HEK293T (cell line): ENCODE measurements around the gene CEBPB.

Source experiments
- CTCF ChIA-PET: fragments of 350-600 bp; formaldehyde crosslinking; extraction: SDS; loops from one replicate; lab custom pipeline; 2021; ENCODE audit warnings: antibody characterized with exemption, inconsistent platforms; lab: Yijun Ruan, JAX
- POLR2A ChIA-PET: fragments of 350-600 bp; formaldehyde crosslinking; extraction: SDS; loops from one replicate; lab custom pipeline; 2020; ENCODE audit warnings: antibody characterized with exemption, inconsistent platforms; lab: Yijun Ruan, JAX
- DNase-seq: peaks from one replicate; pipeline ENCODE4 v3.0.0; 2012; ENCODE audit warnings: mixed read lengths; ENCODE audit errors: extremely low spot score
- ARNT ChIP-seq: fragments of 450-650 bp; IDR thresholded peaks from 2 replicates; pipeline ENCODE4 v1.6.1; 2017; ENCODE audit warnings: mild to moderate bottlenecking
- BHLHE40 ChIP-seq: fragments of 450-650 bp; IDR thresholded peaks from 2 replicates; pipeline ENCODE4 v1.6.1; 2016; ENCODE audit warnings: mild to moderate bottlenecking, moderate library complexity, borderline replicate concordance
- CTBP1 ChIP-seq: fragments of 450-650 bp; IDR thresholded peaks from 2 replicates; pipeline ENCODE4 v1.6.1; 2016; ENCODE audit warnings: borderline replicate concordance
- ELF4 ChIP-seq: fragments of 450-650 bp; IDR thresholded peaks from 2 replicates; pipeline ENCODE4 v1.6.1; 2017; ENCODE audit warnings: antibody characterized with exemption
- FOXA1 ChIP-seq: fragments of 450-650 bp; IDR thresholded peaks from 2 replicates; pipeline ENCODE4 v1.6.1; 2016; ENCODE audit warnings: mild to moderate bottlenecking
- FOXK2 ChIP-seq: fragments of 450-650 bp; IDR thresholded peaks from 2 replicates; pipeline ENCODE4 v1.6.1; 2016; ENCODE audit warnings: mild to moderate bottlenecking
- FOXM1 ChIP-seq: fragments of 450-650 bp; IDR thresholded peaks from 2 replicates; pipeline ENCODE4 v1.6.1; 2017; ENCODE audit warnings: mild to moderate bottlenecking, borderline replicate concordance
- HDGF ChIP-seq: fragments of 450-650 bp; IDR thresholded peaks from 2 replicates; pipeline ENCODE4 v1.6.1; 2017; ENCODE audit warnings: antibody characterized with exemption, borderline replicate concordance
- L3MBTL2 ChIP-seq: fragments of 450-650 bp; conservative IDR thresholded peaks from 2 replicates; pipeline ENCODE4 v1.6.1; 2016; ENCODE audit warnings: mild to moderate bottlenecking
- LEF1 ChIP-seq: fragments of 450-650 bp; IDR thresholded peaks from 2 replicates; pipeline ENCODE4 v1.6.1; 2017; ENCODE audit warnings: mild to moderate bottlenecking, borderline replicate concordance
- NFRKB ChIP-seq: fragments of 450-650 bp; IDR thresholded peaks from 2 replicates; pipeline ENCODE4 v1.6.1; 2016; ENCODE audit warnings: mild to moderate bottlenecking, moderate library complexity
- SP1 ChIP-seq: fragments of 450-650 bp; IDR thresholded peaks from 2 replicates; pipeline ENCODE4 v1.6.1; 2017
- SUZ12 ChIP-seq: fragments of 450-650 bp; IDR thresholded peaks from 2 replicates; pipeline ENCODE4 v1.6.1; 2016; ENCODE audit warnings: mild to moderate bottlenecking
- TARDBP ChIP-seq: fragments of 450-650 bp; IDR thresholded peaks from 2 replicates; pipeline ENCODE4 v1.6.1; 2016
- ZNF384 ChIP-seq: fragments of 450-650 bp; IDR thresholded peaks from 2 replicates; pipeline ENCODE4 v1.6.1; 2016
- TF ChIP-seq, protein P1 (sequence below): fragments of 450-650 bp; IDR thresholded peaks from 2 replicates; pipeline ENCODE4 v1.6.1; 2016

CEBPB gene

DNA sequence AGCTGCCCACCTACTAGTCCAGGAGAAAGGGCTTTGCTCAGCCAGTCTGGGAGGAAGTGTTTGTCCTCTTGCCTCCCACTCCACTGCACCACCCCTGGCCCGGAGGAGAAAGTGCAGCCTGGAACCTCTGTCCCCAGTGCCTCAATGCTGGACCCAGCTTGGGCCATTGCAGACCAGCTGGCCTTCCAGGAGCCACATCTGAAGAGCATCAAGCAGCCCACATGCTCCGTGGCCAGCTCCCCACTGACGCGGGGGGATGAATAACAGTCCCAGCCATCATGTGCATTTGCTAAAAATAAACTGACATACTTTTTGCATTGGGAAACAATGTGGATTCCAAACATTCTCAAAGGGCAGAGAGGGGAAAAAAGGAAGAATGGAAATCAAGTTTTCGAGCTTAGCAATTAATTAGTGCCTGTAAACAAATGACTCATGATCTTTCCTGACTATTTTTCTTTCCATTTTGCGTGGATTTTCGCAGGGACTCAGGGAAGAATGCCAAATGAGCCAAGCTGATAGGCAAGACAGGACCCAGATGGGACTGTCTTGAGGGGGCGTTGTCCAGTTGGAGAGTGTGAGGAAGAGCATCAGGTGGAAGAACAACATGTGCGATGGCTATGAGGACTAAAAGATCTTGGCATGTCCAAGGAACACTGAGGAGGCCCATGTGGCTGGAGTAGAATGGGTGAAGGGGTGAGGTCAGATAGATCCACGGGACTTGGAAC, 34.1 kb downstream of the CEBPB start:
- TF ChIP-seq LEF1 (no peak), SUZ12 (no peak), HDGF (no peak), ELF4 (no peak), CTBP1 (no peak), FOXM1 (no peak), FOXA1 (no peak), L3MBTL2 (no peak), TARDBP (no peak), BHLHE40 (no peak), ZNF384 (no peak), ARNT (no peak), NFRKB (no peak), SP1 (no peak)
- POLR2A ChIA-PET = no interaction called here
- CTCF ChIA-PET = no interaction called here
- peak; percentile 45 for DNase-seq

DNA sequence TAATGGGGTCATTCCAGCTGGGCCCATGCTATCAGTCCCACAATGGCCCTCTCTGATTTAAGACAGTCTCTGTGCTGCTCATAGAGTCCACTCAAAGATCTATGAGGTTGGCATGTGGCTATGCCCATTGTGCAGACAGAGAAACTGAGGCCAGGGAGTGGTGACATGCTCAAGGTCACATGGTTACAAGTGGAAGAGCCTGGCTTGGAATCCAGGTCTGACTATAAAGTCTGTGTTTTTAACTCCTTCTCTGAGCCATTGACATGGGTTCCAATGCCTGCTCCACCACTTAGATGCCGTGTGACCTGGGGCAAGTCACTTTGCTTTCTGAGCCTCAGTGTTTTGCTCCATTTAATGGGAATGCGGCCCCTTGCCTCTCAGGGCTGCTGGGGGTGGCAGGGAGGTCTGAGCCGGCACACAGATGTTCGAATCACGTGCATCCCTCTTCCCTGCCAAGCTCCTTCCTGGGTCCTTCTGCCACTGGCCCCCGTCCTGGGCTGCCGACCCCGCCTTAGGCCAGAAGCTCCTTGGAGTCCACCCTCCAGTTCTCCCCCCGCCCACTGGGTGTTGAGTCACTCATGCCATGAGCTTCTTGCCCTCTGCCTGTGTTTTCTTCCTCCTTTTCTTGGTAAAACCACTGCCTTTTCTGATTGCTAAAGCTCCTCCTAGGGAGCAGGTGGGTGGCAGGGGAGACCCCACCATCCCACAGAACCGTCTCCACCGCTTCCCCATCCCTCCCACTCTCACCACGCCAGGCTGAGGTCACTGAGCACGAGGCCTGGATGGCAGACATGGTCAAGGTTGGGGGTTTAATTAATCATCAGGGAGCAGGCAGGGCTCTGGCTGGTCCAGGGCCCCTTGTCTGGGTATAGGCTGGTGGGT, 35.7 kb downstream of the CEBPB start:
- TF ChIP-seq HDGF (no peak), LEF1 (no peak), FOXA1 (no peak), BHLHE40 (no peak), TARDBP (no peak)
- no peak for DNase-seq
- ChIA-PET POLR2A (no interaction called here), CTCF (no interaction called here)

DNA sequence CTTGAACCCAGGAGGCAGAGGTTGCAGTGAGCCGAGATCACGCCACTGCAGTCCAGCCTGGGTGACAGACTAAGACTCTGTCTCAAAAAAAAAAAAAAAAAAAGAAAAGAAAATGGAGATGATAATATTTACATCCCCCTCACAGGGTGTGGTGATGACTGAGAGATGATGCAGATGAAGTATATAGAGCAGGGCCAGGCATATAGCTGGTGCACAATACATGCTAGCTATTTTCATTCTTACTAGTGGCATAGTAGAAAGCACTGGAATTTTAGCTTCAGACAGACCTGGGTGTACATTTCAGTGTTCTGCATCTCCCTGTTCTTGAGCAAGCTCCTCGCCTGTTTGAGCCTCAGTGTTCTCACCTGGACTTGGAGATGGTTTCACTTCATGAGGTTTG, 36.9 kb downstream of the CEBPB start:
- ChIA-PET POLR2A (no interaction called here), CTCF (interaction anchor here (0.7 kb wide), 1 partner anchor 54 kb away, joined by 5 read pairs; no protein-coding TSS in a partner anchor)
- no peak for DNase-seq
- TF ChIP-seq FOXA1 (no peak), TARDBP (no peak), NFRKB (no peak), FOXM1 (no peak), LEF1 (no peak), CTBP1 (no peak)
- TF ChIP-seq, protein P1, sequence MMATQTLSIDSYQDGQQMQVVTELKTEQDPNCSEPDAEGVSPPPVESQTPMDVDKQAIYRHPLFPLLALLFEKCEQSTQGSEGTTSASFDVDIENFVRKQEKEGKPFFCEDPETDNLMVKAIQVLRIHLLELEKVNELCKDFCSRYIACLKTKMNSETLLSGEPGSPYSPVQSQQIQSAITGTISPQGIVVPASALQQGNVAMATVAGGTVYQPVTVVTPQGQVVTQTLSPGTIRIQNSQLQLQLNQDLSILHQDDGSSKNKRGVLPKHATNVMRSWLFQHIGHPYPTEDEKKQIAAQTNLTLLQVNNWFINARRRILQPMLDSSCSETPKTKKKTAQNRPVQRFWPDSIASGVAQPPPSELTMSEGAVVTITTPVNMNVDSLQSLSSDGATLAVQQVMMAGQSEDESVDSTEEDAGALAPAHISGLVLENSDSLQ = no peak

DNA sequence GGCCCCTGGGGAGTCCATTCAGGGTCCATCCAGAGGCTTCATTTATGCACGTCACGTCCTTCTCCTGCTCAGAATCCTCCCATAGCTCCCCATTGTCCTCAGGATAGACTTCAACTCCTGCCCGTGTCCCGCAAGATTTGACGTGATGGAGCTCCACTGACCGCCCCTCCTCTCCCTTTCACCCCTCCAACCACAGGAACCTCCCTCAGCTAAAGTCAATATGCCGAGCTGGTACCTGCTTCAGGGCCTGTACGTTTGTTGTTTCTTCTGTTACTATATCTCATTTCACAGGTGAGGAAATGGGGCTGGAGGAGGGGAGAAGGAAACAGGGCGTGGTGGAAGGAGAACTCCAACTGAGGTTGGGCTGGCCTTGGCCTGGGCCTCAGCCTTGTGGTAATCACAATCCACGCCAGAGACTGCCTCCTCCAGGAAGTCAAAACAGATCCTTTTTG, 38.6 kb downstream of the CEBPB start:
- ChIA-PET POLR2A (no interaction called here), CTCF (no interaction called here)
- no peak for TF ChIP-seq LEF1
- no peak for TF ChIP-seq SUZ12
- no peak for TF ChIP-seq FOXA1
- no peak for TF ChIP-seq FOXK2
- no peak for TF ChIP-seq CTBP1
- TF ChIP-seq TARDBP = no peak
- TF ChIP-seq L3MBTL2 = no peak
- TF ChIP-seq, protein P1 = no peak
- TF ChIP-seq ELF4 = no peak
- TF ChIP-seq HDGF = no peak
- TF ChIP-seq SP1 = no peak
- TF ChIP-seq NFRKB = no peak
- TF ChIP-seq ZNF384 = no peak
- TF ChIP-seq BHLHE40 = no peak
- no peak for TF ChIP-seq FOXM1
- no peak for TF ChIP-seq ARNT
- DNase-seq = no peak

DNA sequence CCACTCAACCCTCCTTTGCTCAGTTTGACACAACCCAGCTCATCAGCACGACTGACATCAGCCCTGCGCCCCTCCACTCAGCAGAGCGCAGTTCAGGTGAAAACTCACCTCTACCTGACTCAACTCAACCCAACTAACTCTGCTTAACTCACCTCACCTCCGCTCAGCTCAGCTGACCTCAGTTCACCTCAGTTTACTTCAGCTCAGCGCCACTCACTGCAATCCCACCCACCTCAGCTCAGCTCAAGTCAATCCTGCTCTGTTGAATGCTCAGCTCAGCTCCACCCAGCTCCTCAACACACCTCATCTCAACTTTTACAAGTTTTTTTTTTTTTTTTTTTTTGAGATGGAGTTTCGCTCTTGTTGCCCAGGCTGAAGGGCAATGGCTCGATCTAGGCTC, 39.6 kb downstream of the CEBPB start:
- ChIA-PET CTCF (no interaction called here), POLR2A (no interaction called here)
- no peak for DNase-seq
- no peak for TF ChIP-seq SP1
- no peak for TF ChIP-seq ZNF384
- no peak for TF ChIP-seq FOXM1
- TF ChIP-seq ARNT = no peak
- TF ChIP-seq BHLHE40 = no peak
- no peak for TF ChIP-seq FOXA1
- TF ChIP-seq SUZ12 = no peak
- no peak for TF ChIP-seq FOXK2
- TF ChIP-seq LEF1 = no peak
- TF ChIP-seq CTBP1 = no peak
- no peak for TF ChIP-seq ELF4
- no peak for TF ChIP-seq HDGF
- no peak for TF ChIP-seq L3MBTL2

DNA sequence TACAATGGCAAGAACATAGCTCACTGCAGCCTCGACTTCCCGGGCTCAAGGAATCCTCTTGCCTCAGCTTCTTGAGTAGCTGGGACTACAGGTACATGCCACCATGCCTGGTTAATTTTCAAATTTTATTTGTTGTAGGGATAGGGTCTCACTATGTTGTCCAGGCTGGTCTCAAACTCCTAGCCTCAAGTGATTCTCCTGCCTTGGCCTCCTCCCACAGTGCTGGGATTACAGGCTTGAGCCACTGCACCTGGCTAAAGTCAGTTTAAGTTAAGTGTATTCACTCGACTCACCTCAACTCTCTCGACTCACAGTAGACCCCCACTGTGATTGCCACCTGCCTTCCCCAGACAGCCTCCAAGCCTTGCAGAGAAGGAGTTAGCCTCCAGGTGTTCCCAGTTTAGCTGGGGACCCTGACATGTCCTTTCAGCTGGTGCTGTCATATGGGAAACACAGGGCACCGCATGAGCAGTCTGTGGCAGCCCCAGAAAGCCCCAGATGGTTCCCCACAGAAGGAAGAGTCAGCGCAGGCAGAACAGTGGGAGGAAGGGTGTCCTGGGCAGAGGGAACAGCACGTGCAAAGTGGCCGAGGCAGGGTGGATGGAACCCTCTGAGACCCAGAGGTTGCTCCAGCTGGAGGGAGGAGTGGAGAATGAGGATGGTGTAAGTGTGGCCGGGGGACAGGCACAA, 40.4 kb downstream of the CEBPB start:
- CTCF ChIA-PET = no interaction called here

More for the DNA sequence above, 40.4 kb downstream of the CEBPB start:
- TF ChIP-seq SP1 (no peak), ELF4 (no peak), ZNF384 (no peak), ARNT (no peak), CTBP1 (no peak), FOXK2 (no peak), BHLHE40 (no peak), NFRKB (no peak), HDGF (no peak), TARDBP (no peak), FOXA1 (no peak), LEF1 (no peak), L3MBTL2 (no peak), FOXM1 (no peak)
- no peak for DNase-seq
- POLR2A ChIA-PET = no interaction called here
